HG03378 (cell line): ENCODE measurements around the gene POR.
"Not testable (repeated sequence)": the region's sequence is repeated elsewhere in the genome, so short reads cannot be mapped to it uniquely, and the experiment has no call there.

Source experiments
- ATAC-seq: cut with Tn5 transposase; IDR thresholded peaks from one replicate; pipeline ENCODE4 v1.9.1; 2021; ENCODE audit warnings: mild to moderate bottlenecking, moderate library complexity; ENCODE audit not compliant: unreplicated experiment

POR gene

GRCh38 chr7:75988568-75989499 lies 73.9 kb downstream of the POR start:
- ATAC-seq = no peak

GRCh38 chr7:75989500-75990388 lies 74.8 kb downstream of the POR start:
- ATAC-seq = no peak

GRCh38 chr7:75991531-75992082 lies 76.7 kb downstream of the POR start:
- ATAC-seq = no peak

- ATAC-seq = no peak
Measured at GRCh38 chr7:75992083-75992755, 77.3 kb downstream of the POR start.

- ATAC-seq = peak; percentile 11
Measured at GRCh38 chr7:75993689-75994387, 78.9 kb downstream of the POR start.

- ATAC-seq = peak; percentile 83
Measured at GRCh38 chr7:75994388-75995051, 79.6 kb downstream of the POR start, which contains the start of gene TMEM120A. Gene TMEM120A (minus strand): TSS chr7:75994595. CDS start chr7:75994570, 25 bp downstream.

GRCh38 chr7:75995052-75995471 lies 80.1 kb downstream of the POR start:
- ATAC-seq = no peak

GRCh38 chr7:75995996-75996395 lies 81.0 kb downstream of the POR start:
- no peak for ATAC-seq

- no peak for ATAC-seq
Measured at GRCh38 chr7:75996476-75996875, 81.5 kb downstream of the POR start.

GRCh38 chr7:75998038-75998437 lies 83.1 kb downstream of the POR start:
- no peak for ATAC-seq

GRCh38 chr7:76000566-76000965 lies 85.6 kb downstream of the POR start:
- ATAC-seq = no peak

GRCh38 chr7:76002139-76002538 lies 87.2 kb downstream of the POR start:
- ATAC-seq = no peak

GRCh38 chr7:76002822-76003221 lies 87.9 kb downstream of the POR start:
- ATAC-seq = no peak

GRCh38 chr7:76003351-76003750 lies 88.4 kb downstream of the POR start:
- no peak for ATAC-seq

GRCh38 chr7:76005004-76005403 lies 90.0 kb downstream of the POR start:
- not testable (repeated sequence) for ATAC-seq

GRCh38 chr7:76008156-76008687 lies 93.3 kb downstream of the POR start:
- ATAC-seq = no peak

- ATAC-seq = no peak
Measured at GRCh38 chr7:76009672-76010600, 95.0 kb downstream of the POR start.

GRCh38 chr7:76011442-76011861 lies 96.5 kb downstream of the POR start:
- ATAC-seq = no peak
